Measurements from ENCODE around the gene SUMF1.

The SUMF1 gene

GRCh38 chr3:4425707-4426106 is 41.4 kb downstream of the SUMF1 start:
- DNase-seq (ENCODE audit: extremely low spot score): no peak
- TF ChIP-seq ARNT (IDR thresholded peaks at IDR 0.05) (no peak), SUZ12 (IDR thresholded peaks at IDR 0.05) (no peak), FOXK2 (IDR thresholded peaks at IDR 0.05) (no peak), ZNF384 (IDR thresholded peaks at IDR 0.05) (no peak), TARDBP (IDR thresholded peaks at IDR 0.05) (no peak), LEF1 (IDR thresholded peaks at IDR 0.05; ENCODE audit: borderline replicate concordance) (no peak), SP1 (IDR thresholded peaks at IDR 0.05) (no peak), FOXM1 (IDR thresholded peaks at IDR 0.05; ENCODE audit: borderline replicate concordance) (no peak), BHLHE40 (IDR thresholded peaks at IDR 0.05; ENCODE audit: borderline replicate concordance) (no peak), FOXA1 (IDR thresholded peaks at IDR 0.05) (no peak), CTBP1 (IDR thresholded peaks at IDR 0.05; ENCODE audit: borderline replicate concordance) (no peak), HDGF (IDR thresholded peaks at IDR 0.05; ENCODE audit: borderline replicate concordance) (no peak), PKNOX1 (IDR thresholded peaks at IDR 0.05) (no peak), L3MBTL2 (conservative IDR thresholded peaks at IDR 0.05) (no peak), NFRKB (IDR thresholded peaks at IDR 0.05) (no peak), ELF4 (IDR thresholded peaks at IDR 0.05) (no peak)
- POLR2A ChIA-PET: no interaction called here
- CTCF ChIA-PET: no interaction called here

- no peak for TF ChIP-seq ARNT (IDR thresholded peaks at IDR 0.05)
- TF ChIP-seq NFRKB (IDR thresholded peaks at IDR 0.05): no peak
- TF ChIP-seq FOXM1 (IDR thresholded peaks at IDR 0.05; ENCODE audit: borderline replicate concordance): no peak
- no peak for TF ChIP-seq BHLHE40 (IDR thresholded peaks at IDR 0.05; ENCODE audit: borderline replicate concordance)
- TF ChIP-seq ZNF384 (IDR thresholded peaks at IDR 0.05): no peak
- no peak for TF ChIP-seq LEF1 (IDR thresholded peaks at IDR 0.05; ENCODE audit: borderline replicate concordance)
- no peak for TF ChIP-seq SUZ12 (IDR thresholded peaks at IDR 0.05)
- no peak for TF ChIP-seq L3MBTL2 (conservative IDR thresholded peaks at IDR 0.05)
- TF ChIP-seq FOXK2 (IDR thresholded peaks at IDR 0.05): no peak
- no peak for TF ChIP-seq CTBP1 (IDR thresholded peaks at IDR 0.05; ENCODE audit: borderline replicate concordance)
- TF ChIP-seq TARDBP (IDR thresholded peaks at IDR 0.05): no peak
- TF ChIP-seq PKNOX1 (IDR thresholded peaks at IDR 0.05): no peak
- no peak for TF ChIP-seq FOXA1 (IDR thresholded peaks at IDR 0.05)
- TF ChIP-seq HDGF (IDR thresholded peaks at IDR 0.05; ENCODE audit: borderline replicate concordance): no peak
- no peak for TF ChIP-seq ELF4 (IDR thresholded peaks at IDR 0.05)
- no peak for TF ChIP-seq SP1 (IDR thresholded peaks at IDR 0.05)
- DNase-seq (ENCODE audit: extremely low spot score): no peak
- POLR2A ChIA-PET: no interaction called here
- CTCF ChIA-PET: no interaction called here
Measured at GRCh38 chr3:4425055-4425454, 42.0 kb downstream of the SUMF1 start.

GRCh38 chr3:4421121-4421520 is 45.9 kb downstream of the SUMF1 start:
- TF ChIP-seq FOXA1 (IDR thresholded peaks at IDR 0.05): no peak
- no peak for TF ChIP-seq BHLHE40 (IDR thresholded peaks at IDR 0.05; ENCODE audit: borderline replicate concordance)
- no peak for TF ChIP-seq TARDBP (IDR thresholded peaks at IDR 0.05)
- no peak for TF ChIP-seq FOXM1 (IDR thresholded peaks at IDR 0.05; ENCODE audit: borderline replicate concordance)
- no peak for TF ChIP-seq PKNOX1 (IDR thresholded peaks at IDR 0.05)
- TF ChIP-seq SUZ12 (IDR thresholded peaks at IDR 0.05): no peak
- no peak for TF ChIP-seq HDGF (IDR thresholded peaks at IDR 0.05; ENCODE audit: borderline replicate concordance)
- TF ChIP-seq SP1 (IDR thresholded peaks at IDR 0.05): no peak
- no peak for TF ChIP-seq CTBP1 (IDR thresholded peaks at IDR 0.05; ENCODE audit: borderline replicate concordance)
- no peak for TF ChIP-seq FOXK2 (IDR thresholded peaks at IDR 0.05)
- TF ChIP-seq NFRKB (IDR thresholded peaks at IDR 0.05): no peak
- TF ChIP-seq ZNF384 (IDR thresholded peaks at IDR 0.05): no peak
- no peak for TF ChIP-seq L3MBTL2 (conservative IDR thresholded peaks at IDR 0.05)
- TF ChIP-seq LEF1 (IDR thresholded peaks at IDR 0.05; ENCODE audit: borderline replicate concordance): no peak
- no peak for TF ChIP-seq ARNT (IDR thresholded peaks at IDR 0.05)
- no peak for TF ChIP-seq ELF4 (IDR thresholded peaks at IDR 0.05)
- no peak for DNase-seq (ENCODE audit: extremely low spot score)
- POLR2A ChIA-PET: interaction anchor here (1.0 kb wide), 1 partner anchor 72 kb away, joined by 3 read pairs; the partner anchor contains the start of gene ITPR1
- CTCF ChIA-PET: no interaction called here

GRCh38 chr3:4419920-4420319 is 47.1 kb downstream of the SUMF1 start:
- ChIA-PET POLR2A (no interaction called here), CTCF (no interaction called here)
- no peak for TF ChIP-seq SP1 (IDR thresholded peaks at IDR 0.05)
- no peak for DNase-seq (ENCODE audit: extremely low spot score)

- CTCF ChIA-PET: no interaction called here
- TF ChIP-seq ELF4 (IDR thresholded peaks at IDR 0.05) (no peak), L3MBTL2 (conservative IDR thresholded peaks at IDR 0.05) (no peak), BHLHE40 (IDR thresholded peaks at IDR 0.05; ENCODE audit: borderline replicate concordance) (no peak), LEF1 (IDR thresholded peaks at IDR 0.05; ENCODE audit: borderline replicate concordance) (no peak), CTBP1 (IDR thresholded peaks at IDR 0.05; ENCODE audit: borderline replicate concordance) (no peak), HDGF (IDR thresholded peaks at IDR 0.05; ENCODE audit: borderline replicate concordance) (no peak), ZNF384 (IDR thresholded peaks at IDR 0.05) (no peak), FOXK2 (IDR thresholded peaks at IDR 0.05) (no peak), PKNOX1 (IDR thresholded peaks at IDR 0.05) (no peak), ARNT (IDR thresholded peaks at IDR 0.05) (no peak), FOXA1 (IDR thresholded peaks at IDR 0.05) (no peak), SP1 (IDR thresholded peaks at IDR 0.05) (no peak), FOXM1 (IDR thresholded peaks at IDR 0.05; ENCODE audit: borderline replicate concordance) (no peak), TARDBP (IDR thresholded peaks at IDR 0.05) (no peak), NFRKB (IDR thresholded peaks at IDR 0.05) (no peak), SUZ12 (IDR thresholded peaks at IDR 0.05) (no peak)
- DNase-seq (ENCODE audit: extremely low spot score): no peak
- POLR2A ChIA-PET: no interaction called here
Measured at GRCh38 chr3:4419386-4419785, 47.7 kb downstream of the SUMF1 start.

Data from HEK293T (cell line).